Measurements from ENCODE around the gene TMEM62.

- TF ChIP-seq CTCF (conservative IDR thresholded peaks at IDR 0.05) (no peak), EZH2 (IDR thresholded peaks at IDR 0.05; ENCODE audit: low read depth) (no peak)
Measured at GRCh38 chr15:43169888-43170287, 36.5 kb downstream of the TMEM62 start.

All from PC-9 (cell line).